HG02884 (cell line): ENCODE data around the gene MLLT3.

Source experiments
- ATAC-seq: cut with Tn5 transposase; IDR thresholded peaks from one replicate; pipeline ENCODE4 v1.9.1; 2021; ENCODE audit warnings: mild to moderate bottlenecking, moderate library complexity; ENCODE audit not compliant: unreplicated experiment

MLLT3 gene

DNA sequence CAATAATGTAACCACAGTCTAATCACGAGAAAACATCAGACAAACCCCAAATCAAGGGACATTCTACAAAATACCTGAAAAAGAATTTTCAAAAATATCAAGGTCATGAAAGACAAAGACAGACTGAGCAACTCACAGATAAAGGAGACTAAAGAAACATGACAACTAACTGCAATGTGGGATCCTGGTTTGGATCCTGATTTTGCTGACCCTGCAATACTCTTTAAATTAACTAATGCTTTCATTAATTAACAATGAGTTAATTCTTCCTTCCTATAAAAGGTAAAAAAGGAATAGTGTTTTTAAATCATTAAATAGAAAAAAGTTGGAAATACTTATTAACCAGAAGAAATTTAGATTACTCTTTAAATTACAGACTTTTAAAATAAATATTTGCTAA, 103.6 kb downstream of the MLLT3 start:
- no peak for ATAC-seq

DNA sequence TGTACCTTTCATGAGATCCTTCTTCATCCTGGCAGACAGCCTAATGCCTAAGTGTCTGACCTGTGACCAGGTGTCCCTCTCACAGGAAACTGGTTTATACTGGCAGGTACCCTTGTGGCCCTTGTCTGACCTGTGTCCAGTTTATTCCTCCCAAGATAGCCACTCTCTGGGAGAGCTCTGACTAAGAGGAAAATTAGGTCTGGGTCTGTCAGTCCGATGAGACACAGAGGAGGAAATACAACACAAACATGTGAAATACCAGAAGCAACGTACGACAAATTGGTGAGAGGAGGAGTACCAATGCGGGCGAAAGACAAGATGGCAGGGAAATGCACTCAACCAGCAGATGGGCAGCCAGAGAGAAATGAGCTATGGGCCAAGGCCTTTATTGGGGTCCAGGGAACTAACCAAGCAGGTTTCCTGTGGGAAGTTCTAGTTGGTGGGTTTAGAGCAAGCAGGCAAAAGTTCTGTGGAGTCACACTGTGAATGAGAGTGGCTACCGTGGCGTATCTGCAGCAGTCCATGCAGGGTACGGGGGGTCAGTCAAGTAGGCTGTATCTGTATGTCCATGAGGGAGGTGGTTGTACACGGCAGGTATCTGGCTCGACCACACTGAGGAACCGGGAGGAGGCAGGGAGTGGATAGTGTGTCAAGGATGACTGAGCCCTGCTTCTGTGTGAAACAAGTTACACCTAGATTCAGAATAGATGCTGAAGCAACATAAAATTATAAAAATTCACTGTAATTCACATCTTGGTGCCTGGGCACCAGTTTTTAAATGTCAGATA, 109.0 kb downstream of the MLLT3 start:
- no peak for ATAC-seq

DNA sequence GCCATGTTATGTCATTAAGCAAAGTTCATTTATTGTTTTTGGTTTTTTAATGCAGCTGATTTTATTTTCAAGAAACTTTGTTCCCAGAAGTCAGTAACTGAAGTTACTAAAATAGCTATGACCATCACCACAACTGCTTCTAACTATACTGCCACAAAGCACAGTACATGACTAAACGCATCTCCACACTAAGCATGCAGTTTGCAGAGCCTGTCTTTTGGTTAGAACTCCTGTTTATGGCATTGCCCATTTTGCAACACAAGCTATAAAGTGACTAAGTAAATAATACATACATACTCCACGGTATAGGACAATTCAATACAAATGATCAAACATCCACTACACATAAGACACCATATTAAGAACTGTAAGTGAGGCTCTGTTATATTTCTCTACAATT, 109.7 kb downstream of the MLLT3 start:
- no peak for ATAC-seq

DNA sequence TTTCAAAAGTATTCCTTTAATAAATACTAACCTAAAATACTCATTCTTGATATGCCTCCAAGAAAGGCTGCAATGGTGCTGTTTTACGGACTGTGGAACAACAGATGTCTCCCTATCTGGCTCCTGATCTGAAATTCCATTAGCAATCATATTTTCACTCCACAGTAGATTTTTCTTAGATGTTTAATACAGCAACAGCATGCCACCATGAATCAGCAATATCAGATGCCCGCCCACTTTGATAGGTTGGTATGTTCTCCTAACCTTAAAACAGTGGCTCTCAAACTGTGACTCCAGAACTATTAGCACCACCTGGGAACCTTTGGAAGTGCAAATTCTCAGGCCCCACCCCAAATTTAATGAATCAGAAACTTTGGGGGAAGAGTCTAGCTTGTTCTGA, 110.2 kb downstream of the MLLT3 start:
- ATAC-seq: no peak

DNA sequence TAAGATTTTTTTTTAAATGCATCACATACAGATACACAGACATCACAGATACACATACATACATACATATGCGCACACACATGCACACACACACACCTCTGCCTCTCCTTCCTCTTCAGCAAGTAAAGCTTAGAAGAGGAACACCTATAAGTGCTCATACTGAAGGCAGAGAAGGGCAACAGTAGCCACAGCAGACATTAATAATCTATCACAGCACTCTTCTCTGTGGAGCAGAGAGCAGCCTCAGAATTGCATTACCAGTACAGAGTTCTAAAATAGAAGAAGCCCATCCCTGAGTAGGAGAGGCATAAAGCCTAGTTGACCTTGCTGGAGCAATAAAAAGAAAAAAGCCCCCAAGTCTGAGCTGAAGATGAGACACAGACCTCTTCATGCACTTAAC, 110.6 kb downstream of the MLLT3 start:
- ATAC-seq: no peak

DNA sequence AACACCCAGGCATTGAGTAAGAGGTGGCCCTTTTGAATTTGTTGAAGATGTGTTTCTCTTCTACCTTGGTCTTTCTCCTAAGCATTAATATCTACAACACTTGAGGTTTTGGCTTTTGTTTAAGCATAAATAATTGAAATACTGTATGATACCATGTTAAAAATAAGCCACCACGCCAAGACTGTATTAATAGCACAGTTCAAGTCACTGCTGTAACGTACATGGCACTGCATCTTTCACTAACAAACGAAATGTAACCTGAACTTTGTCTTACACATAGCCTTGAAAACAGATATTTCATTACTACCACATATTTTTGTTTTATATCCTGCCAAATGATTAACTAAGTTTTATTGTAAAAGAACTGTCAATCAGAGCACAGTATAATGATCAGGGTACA, 112.8 kb downstream of the MLLT3 start:
- ATAC-seq: no peak

DNA sequence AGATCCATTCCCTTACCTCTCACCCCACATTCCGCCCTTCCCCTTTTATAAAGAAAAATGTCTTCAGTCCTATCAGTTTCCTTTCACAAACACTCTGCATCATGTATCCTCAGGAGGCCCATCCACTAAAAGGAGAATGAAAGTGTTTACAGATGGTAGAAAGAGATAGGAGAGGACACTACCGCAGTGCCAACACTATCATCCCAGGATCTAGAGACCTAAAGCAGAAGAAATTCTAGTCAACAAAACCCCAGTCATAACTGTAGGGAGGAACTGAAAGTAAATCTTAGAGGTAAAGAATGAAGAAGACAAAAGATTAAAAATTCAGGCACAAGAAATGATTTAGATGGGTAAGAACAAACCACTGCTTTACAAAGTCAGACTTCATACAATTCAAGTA, 114.1 kb downstream of the MLLT3 start:
- peak; percentile 89 for ATAC-seq

DNA sequence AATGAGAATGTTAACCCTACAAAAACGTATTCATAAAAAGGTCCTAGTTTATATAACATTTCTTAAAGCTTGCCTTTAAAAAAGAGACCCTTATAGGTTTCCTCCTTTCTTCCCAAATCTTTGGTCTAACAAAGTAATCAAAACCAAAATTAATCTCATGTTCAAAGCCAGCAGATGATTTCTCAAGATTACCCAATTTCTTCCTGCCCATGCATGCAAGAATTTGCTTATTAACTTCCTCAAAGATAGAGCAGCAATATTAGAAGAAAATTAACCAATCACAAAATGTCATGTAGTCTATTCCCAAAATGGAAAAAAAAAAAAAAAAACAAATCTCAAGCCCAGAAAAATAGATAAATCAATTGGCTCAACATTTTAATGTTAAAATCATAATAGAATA, 114.9 kb downstream of the MLLT3 start:
- ATAC-seq: no peak

DNA sequence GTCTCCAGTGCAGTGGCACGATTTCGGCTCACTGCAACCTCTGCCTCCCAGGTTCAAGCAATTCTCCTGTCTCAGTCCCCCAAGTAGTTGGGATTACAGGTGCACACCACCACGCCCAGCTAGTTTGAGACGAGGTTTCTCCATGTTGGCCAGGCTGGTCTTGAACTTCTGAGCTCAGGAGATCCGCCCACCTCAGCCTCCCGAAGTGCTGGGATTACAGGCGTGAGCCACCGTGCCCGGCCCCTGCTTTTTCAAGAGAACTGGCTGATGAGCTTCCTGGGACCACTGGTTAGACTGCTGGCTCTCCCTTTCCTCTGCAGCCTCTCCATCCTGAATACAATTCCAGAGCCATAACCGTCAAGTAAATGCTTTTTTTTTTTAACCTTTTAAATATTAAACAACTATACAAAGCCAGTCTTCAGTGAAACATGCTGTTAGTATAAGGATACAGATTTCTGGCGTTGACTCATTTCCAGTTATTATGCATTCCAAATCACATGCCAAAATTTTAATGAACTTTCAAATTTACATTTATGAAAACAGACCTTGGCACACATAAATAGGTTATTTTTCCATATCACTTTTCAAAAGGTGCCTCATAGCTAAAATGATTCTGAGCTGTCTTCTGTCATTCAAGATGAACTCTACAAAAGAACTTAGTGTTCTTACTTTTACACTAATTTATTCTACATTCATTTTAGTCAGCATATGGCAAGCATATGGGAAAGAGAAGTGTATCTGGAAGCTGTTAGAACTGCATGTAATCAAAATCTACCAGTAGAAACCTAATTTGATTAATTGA, 116.0 kb downstream of the MLLT3 start:
- ATAC-seq: no peak

DNA sequence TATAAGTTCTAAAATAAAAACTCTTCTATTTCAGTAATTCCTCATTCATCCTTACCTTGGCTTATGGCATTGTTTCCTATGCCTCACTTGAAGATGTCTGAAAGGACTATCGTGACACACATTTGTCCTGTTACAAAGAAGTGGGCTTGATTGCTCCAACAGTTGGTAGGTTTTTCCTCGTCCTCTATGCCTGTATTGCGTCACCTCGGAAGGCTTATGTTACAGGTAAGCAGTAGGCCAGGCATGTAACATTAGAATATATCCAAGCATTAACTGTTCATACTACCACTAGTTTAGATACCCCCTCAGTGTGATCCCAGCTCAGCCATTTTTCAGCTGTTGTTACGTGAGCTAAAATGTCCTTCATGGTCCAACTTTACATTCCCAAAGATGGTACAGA, 116.7 kb downstream of the MLLT3 start:
- no peak for ATAC-seq

DNA sequence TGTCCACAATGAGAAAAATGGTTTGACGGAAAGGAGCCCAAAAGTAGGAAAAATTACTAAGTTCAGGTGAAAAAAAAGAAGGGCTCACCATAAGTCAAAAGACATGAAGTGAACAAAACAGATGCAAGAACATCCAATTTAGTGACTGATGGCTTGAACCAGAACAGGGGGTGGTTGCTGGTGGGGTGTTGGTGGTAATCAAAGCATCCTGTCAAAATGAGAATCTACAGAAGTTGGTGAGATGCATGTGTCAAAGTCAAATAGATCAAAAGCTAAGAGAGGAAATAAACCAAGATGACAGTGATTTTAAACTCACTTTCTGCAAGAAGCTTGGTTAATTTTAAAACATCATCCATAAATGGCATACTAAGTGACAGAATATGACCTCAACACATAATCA, 117.4 kb downstream of the MLLT3 start:
- no peak for ATAC-seq

DNA sequence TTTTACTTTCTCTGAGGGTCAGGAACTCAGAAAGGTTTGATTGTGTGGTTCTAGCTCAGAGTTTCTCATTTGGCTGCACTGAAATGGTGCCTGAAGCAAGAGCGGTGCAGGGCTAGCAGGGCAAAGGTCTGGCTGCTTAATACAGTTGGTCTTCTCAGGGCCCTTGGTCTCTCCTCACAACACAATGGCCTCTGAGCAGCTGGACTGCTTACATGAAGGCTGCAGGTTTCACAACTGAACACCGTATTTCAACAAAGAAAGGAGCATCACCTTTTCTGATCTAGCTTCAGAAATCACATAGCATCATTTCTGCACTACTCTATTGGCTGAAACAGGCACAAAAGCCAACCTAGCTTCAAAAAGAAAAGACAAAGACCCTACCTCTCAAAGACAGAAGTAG, 122.2 kb downstream of the MLLT3 start:
- no peak for ATAC-seq

DNA sequence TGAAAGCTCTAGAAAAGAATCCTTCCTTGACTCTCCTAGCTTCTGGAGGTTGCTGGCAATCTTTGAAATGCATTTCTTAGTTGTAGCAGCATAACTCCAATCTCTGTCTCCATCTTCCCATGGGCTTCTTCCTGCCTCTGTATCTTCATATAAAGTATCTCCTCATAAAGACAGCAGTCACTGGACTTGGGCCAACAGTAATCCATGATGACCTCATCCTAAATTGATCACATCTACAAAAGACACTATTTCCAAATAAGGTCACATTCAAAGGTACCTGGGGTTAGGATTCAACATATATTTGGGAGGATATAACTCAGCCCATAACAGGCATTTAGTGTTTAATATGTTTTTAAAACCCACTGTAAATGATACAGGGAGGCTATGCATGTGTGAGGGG, 123.3 kb downstream of the MLLT3 start:
- ATAC-seq: no peak

DNA sequence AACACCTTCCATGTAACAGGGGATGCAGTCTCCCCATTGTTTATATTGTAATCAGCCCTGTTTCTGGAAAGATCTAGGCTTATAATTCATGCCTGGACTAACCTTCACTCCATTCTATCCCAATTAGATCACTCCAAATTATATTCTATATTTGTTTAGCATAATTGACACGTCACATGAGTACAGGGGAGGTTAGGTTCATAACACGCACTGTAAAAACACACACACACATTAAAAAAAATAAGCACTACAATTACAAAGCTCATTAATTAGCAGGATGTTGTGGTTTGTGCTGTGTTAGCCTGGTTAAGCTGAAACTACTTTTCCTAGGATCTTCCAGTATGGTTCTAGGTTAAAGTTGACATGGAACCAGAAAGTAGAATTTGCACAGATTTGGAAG, 126.0 kb downstream of the MLLT3 start:
- ATAC-seq: no peak

DNA sequence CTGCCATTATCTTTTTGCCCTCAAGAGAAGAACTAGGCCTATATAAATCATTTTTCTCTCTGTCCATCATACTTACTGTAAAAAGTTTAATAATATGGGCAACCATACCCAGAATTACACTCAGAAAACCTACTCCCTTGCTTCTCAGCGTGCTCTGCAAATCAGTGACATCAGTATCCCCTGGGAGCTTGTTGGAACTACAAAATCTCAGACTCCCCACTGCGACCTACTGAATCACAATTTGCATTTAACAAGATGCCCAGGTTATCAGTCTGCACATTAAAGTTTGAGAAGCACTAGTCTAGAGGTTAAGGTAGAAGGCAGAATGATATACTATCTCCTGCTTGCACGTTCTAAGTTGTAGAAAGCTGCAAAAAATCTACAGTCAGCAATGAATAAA, 127.2 kb downstream of the MLLT3 start:
- no peak for ATAC-seq

DNA sequence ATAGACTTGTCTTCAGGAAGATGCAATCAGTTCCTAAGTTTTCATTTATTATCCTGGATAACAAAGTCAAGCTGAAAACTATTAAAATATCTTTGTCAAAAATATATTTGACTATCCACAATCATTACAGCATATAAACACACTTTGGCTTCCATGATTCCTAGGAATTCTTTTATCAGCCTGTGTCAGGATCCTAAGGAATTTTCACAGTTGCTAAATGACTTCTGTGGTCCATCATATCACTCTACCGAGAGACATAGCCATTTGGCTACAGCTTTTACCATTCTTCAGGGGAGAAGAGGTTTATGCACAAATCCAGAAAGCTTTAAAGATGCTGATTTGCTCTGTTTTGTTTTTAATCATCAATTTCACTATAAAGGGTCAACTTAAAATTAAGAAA, 128.3 kb downstream of the MLLT3 start:
- no peak for ATAC-seq

DNA sequence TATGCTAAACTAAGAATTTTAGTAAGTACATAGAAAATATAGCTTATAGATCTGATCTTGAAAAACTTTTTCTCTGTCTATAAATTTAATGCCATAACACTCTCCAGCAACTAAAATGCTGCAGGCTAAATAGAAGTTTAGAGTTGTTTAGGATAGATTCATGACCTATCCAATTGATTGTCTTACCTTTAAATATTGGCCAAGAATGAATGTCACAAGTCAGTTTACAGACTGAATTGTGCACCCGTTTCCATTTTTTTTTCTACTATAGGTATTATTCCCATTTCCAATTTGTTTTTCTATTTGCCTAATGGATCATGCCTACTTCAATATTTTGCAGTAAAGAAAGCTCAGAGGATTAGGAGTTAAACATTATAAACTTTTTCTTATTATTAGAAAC, 129.5 kb downstream of the MLLT3 start:
- no peak for ATAC-seq

DNA sequence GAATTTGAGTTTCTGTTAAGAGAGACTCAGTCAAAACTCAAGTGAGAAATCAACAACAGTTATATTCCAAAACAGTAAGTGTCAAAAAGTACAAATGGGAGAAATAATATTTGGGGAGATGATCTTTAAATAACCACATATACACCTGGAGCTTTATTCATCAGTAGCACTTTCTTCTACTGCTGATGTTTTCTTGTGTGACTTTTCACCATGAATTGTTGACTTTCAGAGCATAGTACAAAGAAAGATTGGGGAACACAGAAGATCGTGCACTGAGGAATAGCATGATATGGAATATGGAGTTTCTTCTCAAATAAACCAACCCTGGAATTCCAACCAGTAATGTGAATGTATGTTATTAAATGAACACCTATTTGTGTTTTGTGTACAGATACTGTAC, 130.7 kb downstream of the MLLT3 start:
- no peak for ATAC-seq

DNA sequence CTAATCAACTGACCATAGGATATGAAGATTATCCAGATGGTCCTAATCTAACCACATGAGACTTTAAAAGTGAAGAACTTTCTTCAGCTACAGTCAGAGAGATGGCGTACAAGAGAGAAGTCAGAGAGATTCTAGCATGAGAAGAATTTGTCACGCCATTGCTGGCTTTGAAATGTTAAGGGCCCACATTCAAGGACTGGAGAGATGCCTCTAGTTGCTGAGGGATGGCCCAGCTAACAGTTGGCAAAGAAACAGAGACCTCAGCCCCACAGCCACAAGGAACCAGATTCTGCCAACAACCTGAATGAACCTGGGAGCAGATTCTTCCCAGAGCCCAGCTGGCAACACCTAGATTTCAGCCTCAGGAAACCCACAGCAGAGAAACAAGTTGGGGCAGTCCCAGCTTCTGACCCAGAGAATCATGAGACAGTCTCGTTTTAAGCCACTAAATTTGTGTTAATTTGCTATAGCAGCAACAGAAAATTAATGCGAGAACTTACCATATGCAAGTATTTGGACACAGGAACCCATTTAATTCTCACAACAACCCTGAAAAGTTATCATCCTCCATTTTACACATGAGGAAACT, 132.0 kb downstream of the MLLT3 start:
- no peak for ATAC-seq

DNA sequence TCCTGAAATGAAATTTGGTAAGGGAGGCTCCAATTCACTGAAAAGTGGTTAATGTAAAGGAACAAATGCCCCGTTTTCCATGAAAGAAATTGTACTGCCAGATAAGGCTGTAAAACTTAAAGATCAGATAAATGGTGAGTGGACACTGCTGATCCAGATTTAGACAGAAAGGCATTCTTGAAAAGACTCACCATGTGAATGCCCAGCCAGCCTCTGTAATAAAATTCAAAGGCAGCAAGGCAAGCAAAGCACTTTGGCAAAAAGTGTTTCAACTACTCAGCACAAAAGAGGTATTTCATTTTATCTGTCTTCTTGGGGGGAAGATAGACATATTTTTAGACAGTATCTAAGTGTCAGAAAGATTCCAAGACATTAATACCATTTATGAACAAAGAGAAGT, 133.6 kb downstream of the MLLT3 start:
- no peak for ATAC-seq

DNA sequence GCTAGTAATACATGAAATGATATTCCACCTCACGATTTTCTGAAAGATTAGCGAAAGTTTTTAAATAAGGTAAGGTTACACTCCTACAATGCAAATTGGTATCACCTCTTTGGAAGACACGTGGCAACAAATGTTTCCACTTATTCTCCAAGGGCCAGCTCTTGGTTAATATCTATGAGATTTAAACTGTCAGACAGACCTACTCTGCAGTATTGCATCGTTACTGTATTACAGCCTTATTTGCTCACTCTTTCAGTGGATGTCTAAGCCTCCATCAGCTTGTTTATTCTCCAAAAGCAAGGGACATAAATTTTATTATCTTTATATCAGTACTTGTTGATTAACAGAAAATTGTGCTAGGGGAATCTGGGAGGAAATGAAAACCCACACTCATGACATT, 135.7 kb downstream of the MLLT3 start:
- ATAC-seq: no peak

DNA sequence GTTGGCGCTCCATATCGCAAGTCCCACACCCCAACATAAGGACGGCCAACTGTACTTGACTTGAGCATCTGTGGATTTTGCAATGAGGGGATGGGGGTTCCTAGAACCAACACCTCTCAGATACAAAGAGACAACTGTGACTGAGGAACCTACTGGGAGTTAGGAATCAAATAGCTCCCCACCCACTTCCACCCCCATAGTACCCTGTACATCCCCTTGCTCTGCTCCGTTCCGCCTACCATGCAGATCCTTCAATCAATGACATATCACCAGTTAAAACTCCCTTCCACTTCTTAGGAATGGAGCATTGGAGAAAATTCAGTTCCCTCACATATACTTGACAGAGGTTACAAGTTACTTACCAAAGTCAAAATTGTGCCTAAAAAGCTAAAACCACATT, 140.9 kb downstream of the MLLT3 start:
- no peak for ATAC-seq
